ENCODE measurements around the gene MEIS1. TPM values are rescaled to one million over a fixed set of nuclear protein-coding genes. Genes with fewer than 3 reads are reported as not detected.

Gene MEIS1
- total RNA-seq, 1 experiment from 2014 or later: 4.4 TPM

DNA sequence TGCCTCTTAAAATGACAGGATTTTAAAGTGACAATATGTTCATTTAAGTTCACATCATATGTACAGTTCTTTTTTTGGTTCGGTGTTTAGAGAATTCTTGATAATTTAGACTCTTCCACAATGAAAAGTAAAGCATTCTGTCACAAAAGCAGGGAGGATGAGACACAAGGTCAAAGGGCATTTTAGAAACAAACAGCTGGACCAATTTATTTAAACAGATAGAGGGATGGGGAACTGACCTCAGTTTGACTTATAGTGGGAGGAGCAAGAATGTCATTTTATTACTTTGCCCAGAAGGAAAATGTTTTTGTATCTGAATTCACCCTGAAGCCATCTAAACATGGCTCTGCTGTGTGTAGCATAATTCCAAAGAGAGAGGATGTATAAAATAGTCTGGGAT is 128.5 kb downstream of the MEIS1 start:
- H3K4me3 Mint-ChIP-seq (ENCODE audit: unreplicated experiment): no peak overlapping the region
- no peaks in the 10 kb centered on the region for H3K4me1 Mint-ChIP-seq (ENCODE audit: insufficient read depth, unreplicated experiment)
- no TSS peak for BruUV-seq (replicated peaks)
- TF ChIP-seq, protein P1, sequence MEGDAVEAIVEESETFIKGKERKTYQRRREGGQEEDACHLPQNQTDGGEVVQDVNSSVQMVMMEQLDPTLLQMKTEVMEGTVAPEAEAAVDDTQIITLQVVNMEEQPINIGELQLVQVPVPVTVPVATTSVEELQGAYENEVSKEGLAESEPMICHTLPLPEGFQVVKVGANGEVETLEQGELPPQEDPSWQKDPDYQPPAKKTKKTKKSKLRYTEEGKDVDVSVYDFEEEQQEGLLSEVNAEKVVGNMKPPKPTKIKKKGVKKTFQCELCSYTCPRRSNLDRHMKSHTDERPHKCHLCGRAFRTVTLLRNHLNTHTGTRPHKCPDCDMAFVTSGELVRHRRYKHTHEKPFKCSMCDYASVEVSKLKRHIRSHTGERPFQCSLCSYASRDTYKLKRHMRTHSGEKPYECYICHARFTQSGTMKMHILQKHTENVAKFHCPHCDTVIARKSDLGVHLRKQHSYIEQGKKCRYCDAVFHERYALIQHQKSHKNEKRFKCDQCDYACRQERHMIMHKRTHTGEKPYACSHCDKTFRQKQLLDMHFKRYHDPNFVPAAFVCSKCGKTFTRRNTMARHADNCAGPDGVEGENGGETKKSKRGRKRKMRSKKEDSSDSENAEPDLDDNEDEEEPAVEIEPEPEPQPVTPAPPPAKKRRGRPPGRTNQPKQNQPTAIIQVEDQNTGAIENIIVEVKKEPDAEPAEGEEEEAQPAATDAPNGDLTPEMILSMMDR (IDR thresholded peaks at IDR 0.05; ENCODE audit: unreplicated experiment): no peak
- H3K36me3 Mint-ChIP-seq (ENCODE audit: insufficient read depth, unreplicated experiment): peaks cover 21% of the 10 kb centered on the region
- no peak overlapping the region for H3K27ac Mint-ChIP-seq (ENCODE audit: low read depth, unreplicated experiment)
- H3K9me3 Mint-ChIP-seq (ENCODE audit: unreplicated experiment): no peaks in the 10 kb centered on the region
- ChIA-PET POLR2A (interaction anchor here (0.6 kb wide), 1 partner anchor 851 kb away, joined by 3 read pairs; no protein-coding TSS in a partner anchor), CTCF (no interaction called here)
- no peaks in the 10 kb centered on the region for H3K27me3 Mint-ChIP-seq (ENCODE audit: insufficient read depth, unreplicated experiment)
- intact Hi-C loops (cut with micrococcal nuclease): no loop called here
- DNase-seq (ENCODE audit: unreplicated experiment): no peak

DNA sequence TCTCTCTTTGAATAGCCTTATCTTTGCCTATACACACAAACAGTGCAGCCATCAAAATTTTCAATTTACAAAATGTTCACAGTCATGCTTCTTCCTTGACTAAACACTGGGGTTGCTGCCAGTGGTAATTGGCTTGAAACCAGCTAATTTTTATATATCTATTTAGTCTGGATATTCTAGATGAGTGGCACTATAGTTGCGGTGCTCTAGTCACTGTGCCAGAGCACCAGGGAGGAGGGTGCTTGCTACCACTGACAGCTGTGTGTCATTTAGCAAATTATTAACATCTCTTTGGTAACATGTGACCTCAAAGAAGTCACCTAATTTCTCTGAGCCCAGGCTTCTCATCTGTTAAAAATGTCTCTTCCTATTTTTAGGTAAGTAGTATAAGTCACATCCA is 130.4 kb downstream of the MEIS1 start:
- intact Hi-C loops (cut with micrococcal nuclease): no loop called here
- peaks cover 20% of the 10 kb centered on the region for H3K36me3 Mint-ChIP-seq (ENCODE audit: insufficient read depth, unreplicated experiment)
- H3K27me3 Mint-ChIP-seq (ENCODE audit: insufficient read depth, unreplicated experiment): no peaks in the 10 kb centered on the region
- H3K4me3 Mint-ChIP-seq (ENCODE audit: unreplicated experiment): no peak overlapping the region
- no peaks in the 10 kb centered on the region for H3K4me1 Mint-ChIP-seq (ENCODE audit: insufficient read depth, unreplicated experiment)
- TF ChIP-seq, protein P1 (IDR thresholded peaks at IDR 0.05; ENCODE audit: unreplicated experiment): no peak
- no peaks in the 10 kb centered on the region for H3K9me3 Mint-ChIP-seq (ENCODE audit: unreplicated experiment)
- DNase-seq (ENCODE audit: unreplicated experiment): no peak
- ChIA-PET POLR2A (interaction anchor here (0.9 kb wide), 1 partner anchor 12 kb away, joined by 3 read pairs; no protein-coding TSS in a partner anchor), CTCF (no interaction called here)
- no peak overlapping the region for H3K27ac Mint-ChIP-seq (ENCODE audit: low read depth, unreplicated experiment)
- BruUV-seq (replicated peaks): no TSS peak

DNA sequence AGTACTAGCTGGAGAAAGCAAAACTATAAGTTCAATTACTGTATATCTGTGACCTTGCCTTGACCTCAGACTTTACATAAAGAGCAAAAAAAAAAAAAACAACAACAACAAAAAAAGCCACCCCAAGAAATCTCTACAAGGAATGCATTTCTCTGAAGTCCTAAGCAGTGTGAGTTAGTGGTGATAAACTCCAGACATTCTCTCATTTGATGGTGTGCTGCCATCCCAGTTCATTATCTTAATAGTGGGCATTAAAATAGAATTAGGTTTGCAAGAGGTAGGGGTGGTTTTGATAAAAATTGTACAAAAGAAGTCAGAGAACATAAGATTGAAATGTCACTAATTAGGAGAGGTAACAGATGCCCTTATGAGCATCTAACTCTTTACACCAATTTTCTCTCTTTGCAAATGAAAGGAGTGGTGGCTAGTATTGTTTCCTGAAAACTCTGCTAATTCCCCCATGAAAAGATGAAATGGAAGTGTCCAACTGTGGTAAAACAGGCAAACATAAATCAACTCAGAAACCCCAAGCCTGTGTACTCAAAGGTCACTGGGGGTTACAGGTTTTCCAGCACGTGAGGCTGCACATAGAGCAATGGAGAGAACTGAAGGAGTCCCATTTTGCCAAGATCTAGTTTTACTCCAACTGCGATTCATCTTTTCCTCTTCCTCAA is 131.9 kb downstream of the MEIS1 start:
- Mint-ChIP-seq H3K4me3 (ENCODE audit: unreplicated experiment) (no peak overlapping the region), H3K27me3 (ENCODE audit: insufficient read depth, unreplicated experiment) (no peaks in the 10 kb centered on the region), H3K36me3 (ENCODE audit: insufficient read depth, unreplicated experiment) (peaks cover 29% of the 10 kb centered on the region), H3K27ac (ENCODE audit: low read depth, unreplicated experiment) (no peak overlapping the region), H3K4me1 (ENCODE audit: insufficient read depth, unreplicated experiment) (no peaks in the 10 kb centered on the region), H3K9me3 (ENCODE audit: unreplicated experiment) (no peaks in the 10 kb centered on the region)
- TF ChIP-seq, protein P1 (IDR thresholded peaks at IDR 0.05; ENCODE audit: unreplicated experiment): no peak
- POLR2A ChIA-PET: no interaction called here
- CTCF ChIA-PET: interaction anchor here (0.6 kb wide), 1 partner anchor 10 kb away, joined by 3 read pairs; no protein-coding TSS in a partner anchor
- no peak for DNase-seq (ENCODE audit: unreplicated experiment)
- no TSS peak for BruUV-seq (replicated peaks)
- intact Hi-C loops (cut with micrococcal nuclease): no loop called here

DNA sequence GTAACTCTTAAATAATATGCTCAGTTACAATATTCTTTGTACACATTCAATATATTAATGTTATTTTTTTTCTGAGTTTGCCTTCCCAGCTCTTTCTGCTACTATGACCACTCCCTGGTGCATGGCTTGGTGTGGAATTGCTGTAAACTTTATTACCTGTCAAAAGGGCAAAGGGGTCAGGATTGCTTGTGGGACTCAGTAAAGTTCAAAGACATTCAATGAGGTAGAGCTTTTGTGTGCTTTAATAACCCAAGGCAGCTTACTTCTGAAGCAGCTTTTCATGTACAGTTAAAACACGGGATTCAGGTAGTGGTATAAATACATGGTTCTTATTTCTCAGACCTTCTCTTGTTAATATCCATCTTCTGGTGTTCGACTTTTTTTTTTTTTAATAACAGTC is 132.8 kb downstream of the MEIS1 start:
- H3K27ac Mint-ChIP-seq (ENCODE audit: low read depth, unreplicated experiment): no peak overlapping the region
- TF ChIP-seq, protein P1 (IDR thresholded peaks at IDR 0.05; ENCODE audit: unreplicated experiment): no peak
- ChIA-PET POLR2A (interaction anchor here (0.9 kb wide), 1 partner anchor 12 kb away, joined by 4 read pairs; no protein-coding TSS in a partner anchor), CTCF (interaction anchor here (0.7 kb wide), 1 partner anchor 570 kb away, joined by 5 read pairs; no protein-coding TSS in a partner anchor)
- no peaks in the 10 kb centered on the region for H3K4me1 Mint-ChIP-seq (ENCODE audit: insufficient read depth, unreplicated experiment)
- H3K9me3 Mint-ChIP-seq (ENCODE audit: unreplicated experiment): no peaks in the 10 kb centered on the region
- intact Hi-C loops (cut with micrococcal nuclease): no loop called here
- DNase-seq (ENCODE audit: unreplicated experiment): no peak
- no peak overlapping the region for H3K4me3 Mint-ChIP-seq (ENCODE audit: unreplicated experiment)
- H3K27me3 Mint-ChIP-seq (ENCODE audit: insufficient read depth, unreplicated experiment): no peaks in the 10 kb centered on the region
- BruUV-seq (replicated peaks): no TSS peak
- peaks cover 28% of the 10 kb centered on the region for H3K36me3 Mint-ChIP-seq (ENCODE audit: insufficient read depth, unreplicated experiment)
